Fibroblast of villous mesenchyme (primary cell): ENCODE measurements around the gene BDNF. TPM values are rescaled to one million over a fixed set of nuclear protein-coding genes. Genes with fewer than 3 reads are reported as not detected.
"Not testable (repeated sequence)": the region's sequence is repeated elsewhere in the genome, so short reads cannot be mapped to it uniquely, and the experiment has no call there.

Source experiments
- DNase-seq: peaks from one replicate; pipeline ENCODE4 v3.0.0-alpha.2; 2010; ENCODE audit warnings: low read depth
- H3K4me3 ChIP-seq: 2 replicates; pipeline ENCODE4 v1.5.1; 2011; ENCODE audit warnings: low read depth, mild to moderate bottlenecking, low read length
- CTCF ChIP-seq: IDR thresholded peaks from 2 replicates; pipeline ENCODE4 v1.5.1; 2012; ENCODE audit warnings: low read depth, mild to moderate bottlenecking, low read length; ENCODE audit not compliant: insufficient read depth
- total RNA-seq: library from RNA; depleted of rRNA; stranded (reverse); fragments of >200 nt; gene quantifications from 2 replicates; pipeline ENCODE4 v1.2.3, GENCODE V29; 2012

BDNF gene
- total RNA-seq, 1 donor = 25.5 TPM

GRCh38 chr11:27672836-27673464 lies 27.3 kb downstream of the BDNF start:
- no peak for DNase-seq
- H3K4me3 ChIP-seq = no peak overlapping the region
- TF ChIP-seq CTCF = no peak

- not testable (repeated sequence) for H3K4me3 ChIP-seq, DNase-seq
These were observed 34.6 kb downstream of the BDNF start for GRCh38 chr11:27665508-27666101.

GRCh38 chr11:27663326-27663725 lies 36.9 kb downstream of the BDNF start:
- no peak overlapping the region for H3K4me3 ChIP-seq
- no peak for DNase-seq
- TF ChIP-seq CTCF = no peak

- no peak for DNase-seq
- H3K4me3 ChIP-seq = no peak overlapping the region
- TF ChIP-seq CTCF = no peak
These were observed 40.1 kb downstream of the BDNF start for GRCh38 chr11:27660171-27660570.

GRCh38 chr11:27658535-27659236 lies 41.6 kb downstream of the BDNF start:
- TF ChIP-seq CTCF = no peak
- H3K4me3 ChIP-seq = no peak overlapping the region
- no peak for DNase-seq

GRCh38 chr11:27656806-27657483 lies 43.3 kb downstream of the BDNF start:
- TF ChIP-seq CTCF = no peak
- H3K4me3 ChIP-seq = no peak overlapping the region
- DNase-seq = no peak

GRCh38 chr11:27656320-27656719 lies 43.9 kb downstream of the BDNF start:
- no peak overlapping the region for H3K4me3 ChIP-seq
- TF ChIP-seq CTCF = no peak
- no peak for DNase-seq
